H1 (cell line): Measurements from ENCODE around the gene FLG. TPM values are rescaled to one million over a fixed set of nuclear protein-coding genes. Genes with fewer than 3 reads are reported as not detected.

Experiments
- CTCF ChIA-PET: fragments of 300-600 bp; sonication (Branson Sonifier 250); formaldehyde crosslinking; loops from one replicate; lab custom pipeline; 2021; ENCODE audit not compliant: partially characterized antibody; lab: Charles Lee
- POLR2A ChIA-PET: fragments of 300-600 bp; sonication (Branson Sonifier 250); formaldehyde crosslinking; loops from one replicate; lab custom pipeline; 2021; ENCODE audit warnings: inconsistent platforms; ENCODE audit not compliant: partially characterized antibody; lab: Charles Lee
- DNase-seq, 2 experiments: peaks; one replicate each; pipeline versions ENCODE4 v3.0.0 to v3.0.0-alpha.2; 2010 to 2022; ENCODE audit warnings: low spot score in 2 of 2, low read depth in 1 of 2, mixed read lengths in 1 of 2
- FAIRE-seq: peaks from 2 replicates; lab custom pipeline; 2011; peaks lifted over from hg19 to GRCh38; lab: Jason Lieb, UNC
- H2AFZ ChIP-seq: 2 replicates; pipeline ENCODE4 v1.8.1; 2012; ENCODE audit warnings: low read length, inconsistent platforms
- H2AK5ac ChIP-seq: 2 replicates; pipeline ENCODE4 v1.6.1; 2013; ENCODE audit warnings: low read depth, low read length
- H2BK120ac ChIP-seq: replicated peaks from 2 replicates; pipeline ENCODE3; 2013; ENCODE audit warnings: low read depth, low read length, inconsistent platforms
- H2BK12ac ChIP-seq: 2 replicates; pipeline ENCODE4 v1.6.1; 2013; ENCODE audit warnings: low read depth, low read length
- H2BK15ac ChIP-seq: 2 replicates; pipeline ENCODE4 v1.6.1; 2013; ENCODE audit warnings: low read length
- H2BK20ac ChIP-seq: 2 replicates; pipeline ENCODE4 v1.6.1; 2013; ENCODE audit warnings: low read length
- H2BK5ac ChIP-seq: 2 replicates; pipeline ENCODE4 v1.6.1; 2013; ENCODE audit warnings: low read depth, low read length
- H3K14ac ChIP-seq: 2 replicates; pipeline ENCODE4 v1.6.1; 2013; ENCODE audit warnings: inconsistent platforms; ENCODE audit not compliant: insufficient read length
- H3K18ac ChIP-seq: 2 replicates; pipeline ENCODE4 v1.6.1; 2013; ENCODE audit warnings: low read length; ENCODE audit errors: extremely low read depth
- H3K23ac ChIP-seq: 2 replicates; pipeline ENCODE4 v1.6.1; 2013; ENCODE audit warnings: inconsistent platforms; ENCODE audit not compliant: insufficient read length
- H3K23me2 ChIP-seq: 2 replicates; pipeline ENCODE4 v1.6.1; 2013; ENCODE audit warnings: low read depth, low read length
- H3K27ac ChIP-seq: 2 replicates; pipeline ENCODE4 v1.6.1; 2011; ENCODE audit warnings: low read depth, low read length, inconsistent platforms
- H3K27me3 ChIP-seq, 4 experiments: replicated peaks in 1 of 4; 1 replicate in 1 of 4; 2 replicates in 3 of 4; pipeline versions ENCODE4 v1.6.1 to v1.8.1; 2011 to 2013; ENCODE audit warnings: low read length in 3 of 4, mild to moderate bottlenecking in 3 of 4, inconsistent platforms in 2 of 4, mixed read lengths in 2 of 4, moderate library complexity in 1 of 4; ENCODE audit not compliant: control insufficient read depth in 3 of 4, insufficient read depth in 3 of 4; ENCODE audit errors: extremely low read depth in 1 of 4
- H3K36me3 ChIP-seq, 4 experiments: 2 replicates each; pipeline versions ENCODE4 v1.6.1 to v1.8.1; 2011 to 2013; ENCODE audit warnings: mild to moderate bottlenecking in 4 of 4, low read length in 3 of 4, moderate library complexity in 2 of 4, control low read depth in 1 of 4, inconsistent platforms in 1 of 4; ENCODE audit not compliant: insufficient read depth in 4 of 4, control insufficient read depth in 2 of 4
- H3K4ac ChIP-seq: replicated peaks from 2 replicates; pipeline ENCODE3; 2013; ENCODE audit warnings: low read length, low read depth, mixed read lengths, inconsistent platforms; ENCODE audit not compliant: insufficient read length
- H3K4me1 ChIP-seq, 4 experiments: replicated peaks in 1 of 4; 1 replicate in 1 of 4; 2 replicates in 3 of 4; pipeline versions ENCODE4 v1.6.1 to v1.8.1; 2011 to 2013; ENCODE audit warnings: low read length in 3 of 4, inconsistent platforms in 2 of 4, mixed read lengths in 1 of 4; ENCODE audit not compliant: insufficient read depth in 4 of 4, control insufficient read depth in 3 of 4
- H3K4me2 ChIP-seq, 2 experiments: 2 replicates each; pipeline versions ENCODE4 v1.6.1 to v1.8.1; 2011 to 2013; ENCODE audit warnings: low read depth in 2 of 2, low read length in 2 of 2, control low read depth in 1 of 2, inconsistent platforms in 1 of 2, mild to moderate bottlenecking in 1 of 2; ENCODE audit not compliant: insufficient read depth in 1 of 2
- H3K4me3 ChIP-seq, 4 experiments: fragments of 200-600, 300-600 bp in 1 of 4; sonication (generic), shearing (Covaris generic), sonication (Bioruptor Twin) in 1 of 4; 2 replicates each; pipeline versions ENCODE4 v1.5.1 to v1.8.1; 2011 to 2016; ENCODE audit warnings: low read length in 4 of 4, low read depth in 3 of 4, control low read depth in 2 of 4, inconsistent platforms in 2 of 4, mild to moderate bottlenecking in 2 of 4, mixed read lengths in 1 of 4, moderate library complexity in 1 of 4; ENCODE audit not compliant: insufficient read depth in 2 of 4; ENCODE audit errors: extremely low read depth in 1 of 4
- H3K56ac ChIP-seq: replicated peaks from 2 replicates; pipeline ENCODE3; 2013; ENCODE audit warnings: low read depth, mild to moderate bottlenecking, mixed read lengths, low read length, inconsistent platforms; ENCODE audit not compliant: insufficient read length
- H3K79me1 ChIP-seq: 2 replicates; pipeline ENCODE4 v1.6.1; 2013; ENCODE audit warnings: low read depth, low read length, control low read depth
- H3K79me2 ChIP-seq, 2 experiments: 2 replicates each; pipeline versions ENCODE4 v1.6.1 to v1.8.1; 2012 to 2013; ENCODE audit warnings: low read length in 2 of 2, mild to moderate bottlenecking in 2 of 2, inconsistent platforms in 1 of 2; ENCODE audit not compliant: insufficient read depth in 2 of 2, control insufficient read depth in 1 of 2
- H3K9ac ChIP-seq, 4 experiments: replicated peaks in 1 of 4; 1 replicate in 1 of 4; 2 replicates in 3 of 4; pipeline versions ENCODE4 v1.6.1 to v1.8.1; 2011 to 2013; ENCODE audit warnings: low read depth in 3 of 4, low read length in 3 of 4, control low read depth in 2 of 4, mild to moderate bottlenecking in 2 of 4, moderate library complexity in 2 of 4, inconsistent platforms in 1 of 4; ENCODE audit errors: extremely low read depth in 1 of 4
- H3K9me3 ChIP-seq, 2 experiments: 2 replicates each; pipeline versions ENCODE4 v1.6.1 to v1.8.1; 2012 to 2013; ENCODE audit warnings: mild to moderate bottlenecking in 2 of 2, moderate library complexity in 2 of 2, control low read depth in 1 of 2, inconsistent platforms in 1 of 2, low read depth in 1 of 2, low read length in 1 of 2, mixed read lengths in 1 of 2; ENCODE audit not compliant: insufficient read depth in 2 of 2
- H4K20me1 ChIP-seq, 2 experiments: replicated peaks in 1 of 2; 2 replicates each; pipeline versions ENCODE3 to v1.8.1; 2011 to 2013; ENCODE audit warnings: inconsistent platforms in 2 of 2, low read length in 2 of 2, mild to moderate bottlenecking in 1 of 2; ENCODE audit not compliant: insufficient read depth in 2 of 2, control insufficient read depth in 1 of 2
- H4K5ac ChIP-seq: 2 replicates; pipeline ENCODE4 v1.6.1; 2013; ENCODE audit warnings: low read length, low read depth, mixed read lengths, inconsistent platforms; ENCODE audit not compliant: insufficient read length
- H4K8ac ChIP-seq: 2 replicates; pipeline ENCODE4 v1.8.0; 2013; ENCODE audit warnings: mild to moderate bottlenecking, moderate library complexity, low read length, inconsistent platforms; ENCODE audit not compliant: insufficient read depth; ENCODE audit errors: extremely low read depth
- H4K91ac ChIP-seq: replicated peaks from 2 replicates; pipeline ENCODE3; 2013; ENCODE audit warnings: low read length, mixed read lengths, inconsistent platforms; ENCODE audit not compliant: insufficient read length
- ATF3 ChIP-seq: IDR thresholded peaks from 2 replicates; pipeline ENCODE4 v1.6.1; 2011; ENCODE audit warnings: low read depth, mild to moderate bottlenecking, low read length; ENCODE audit not compliant: insufficient read depth
- FOSL1 ChIP-seq: IDR thresholded peaks from 2 replicates; pipeline ENCODE4 v1.6.1; 2011; ENCODE audit warnings: mild to moderate bottlenecking, low read depth, low read length, moderate library complexity; ENCODE audit not compliant: insufficient read depth
- KDM4A ChIP-seq: IDR thresholded peaks from one replicate; pipeline ENCODE4 v1.7.1; 2012; ENCODE audit warnings: low read depth, mild to moderate bottlenecking, moderate library complexity, low read length, inconsistent platforms; ENCODE audit not compliant: severe bottlenecking
- NANOG ChIP-seq: IDR thresholded peaks from 2 replicates; pipeline ENCODE4 v1.6.1; 2011; ENCODE audit warnings: low read length, low read depth, mild to moderate bottlenecking, inconsistent platforms; ENCODE audit not compliant: insufficient read depth, poor library complexity, severe bottlenecking
- POU5F1 ChIP-seq: IDR thresholded peaks from 2 replicates; pipeline ENCODE4 v1.6.1; 2011; ENCODE audit warnings: low read depth, mild to moderate bottlenecking, low read length, moderate library complexity
- RFX5 ChIP-seq: IDR thresholded peaks from 2 replicates; pipeline ENCODE4 v1.6.1; 2011; ENCODE audit warnings: low read depth, low read length, improper control_type of control experiment, borderline replicate concordance
- WGBS, 2 experiments: shearing (Covaris generic) in 1 of 2; methylation state at CpG; one replicate each; pipeline versions ENCODE4 v1.1.6 to v1.1.7; 2013 to 2015; ENCODE audit warnings: low lambda C conversion rate in 2 of 2, mixed read lengths in 2 of 2, inconsistent platforms in 1 of 2, low coverage in 1 of 2, missing lambda C conversion rate in 1 of 2; ENCODE audit not compliant: insufficient replicate concordance in 2 of 2, insufficient coverage in 1 of 2, insufficient read length in 1 of 2; ENCODE audit errors: extremely low coverage in 1 of 2, missing lambda C conversion rate in 1 of 2; 5-methylcytosine and 5-hydroxymethylcytosine counted together
- long read RNA-seq, 2 experiments: library from RNA in 1 of 2; library from capped mRNA in 1 of 2; stranded (forward); transcript quantifications; one replicate each; pipeline ENCODE4 v2.0.0, GENCODE V29; 2021; ENCODE audit warnings: inconsistent platforms in 1 of 2
- polyA minus RNA-seq, 3 experiments: library from RNA; depleted of rRNA, polyadenylated mRNA; stranded (reverse); fragments of >200 nt; gene quantifications; 1 replicate in 2 of 3; 2 replicates in 1 of 3; pipeline ENCODE4 v1.2.3, GENCODE V29; 2011
- polyA plus RNA-seq, 7 experiments: library from polyadenylated mRNA; depleted of rRNA in 3 of 7; stranded (reverse) in 5 of 7; unstranded in 2 of 7; fragments of >200 nt in 5 of 7; fragments of 200-250 nt in 2 of 7; gene quantifications; 1 replicate in 5 of 7; 2 replicates in 1 of 7; 4 replicates in 1 of 7; pipeline versions ENCODE4 v1.2.1 to v1.2.3, GENCODE V29; 2011 to 2013; ENCODE audit warnings: missing spikeins in 2 of 7, mixed read lengths in 2 of 7
- total RNA-seq: library from RNA; stranded (reverse); fragmentation: NEBNext Ultra II Directional; extraction: Animal tissue kit (Norgen Biotek cat#: 25700); gene quantifications from 2 replicates; pipeline ENCODE4 v1.2.1, GENCODE V29; 2021

The FLG gene
- total RNA-seq (not detected in 2 replicates), polyA plus RNA-seq (2011; rRNA removed) (not detected in 2 replicates), polyA minus RNA-seq (2011; rRNA and poly(A)+ RNA removed) (not detected in 2 replicates)
- not detected for polyA plus RNA-seq (2011; cell fraction: cytosol; rRNA removed)
- not detected for polyA plus RNA-seq (2011; cell fraction: nucleus; rRNA removed)
- polyA plus RNA-seq (2012, experiment 1 of 2): not detected in 4 replicates
- not detected for polyA plus RNA-seq (2012, experiment 2 of 2)
- polyA plus RNA-seq (2013, experiment 1 of 2): not detected
- not detected for polyA plus RNA-seq (2013, experiment 2 of 2)
- polyA minus RNA-seq (2011; cell fraction: cytosol; rRNA and poly(A)+ RNA removed): not detected
- polyA minus RNA-seq (2011; cell fraction: nucleus; rRNA and poly(A)+ RNA removed): not detected
- long read RNA-seq, experiment 1: 0 reads
- long read RNA-seq, experiment 2: 0 reads

GRCh38 chr1:152325111-152325510, at the start of gene FLG:
FLG (minus strand) TSS chr1:152325239; CDS start chr1:152315456, 9,783 bp downstream.
- Histone ChIP-seq H3K23ac (no peak within 1 kb of the TSS), H2BK120ac (no peak within 1 kb of the TSS), H3K79me1 (no peaks in the 10 kb centered on the region), H3K9me3 (peaks cover 56 to 58% of the 10 kb centered on the region in 2 experiments), H3K9ac (no peak within 1 kb of the TSS), H3K56ac (no peak within 1 kb of the TSS), H4K5ac (no peak within 1 kb of the TSS), H3K4ac (no peak within 1 kb of the TSS), H3K23me2 (no peaks in the 10 kb centered on the region; the same call in 1 of the 2 replicates), H2BK20ac (no peak within 1 kb of the TSS), H2BK5ac (no peak within 1 kb of the TSS), H4K20me1 (no peaks in the 10 kb centered on the region), H3K36me3 (no peaks in the 10 kb centered on the region), H3K79me2 (no peaks in the 10 kb centered on the region), H3K4me2 (no peak within 1 kb of the TSS), H3K27ac (no peak within 1 kb of the TSS), H4K8ac (no peak within 1 kb of the TSS), H2BK15ac (no peak within 1 kb of the TSS), H2AK5ac (no peak within 1 kb of the TSS), H3K27me3 (no peaks in the 10 kb centered on the region), H3K18ac (no peak within 1 kb of the TSS), H4K91ac (no peak within 1 kb of the TSS), H2AFZ (no peak within 1 kb of the TSS), H3K4me1 (no peaks in the 10 kb centered on the region), H2BK12ac (no peak within 1 kb of the TSS), H3K14ac (no peak within 1 kb of the TSS), H3K4me3 (no peak within 1 kb of the TSS)
- CTCF ChIA-PET: no interaction called here
- DNase-seq (no peak), FAIRE-seq (no peak)
- 73% methylated on average over 1 of the region's 1 CpG; no CpG with 5 or more reads in 1 of the 2 experiments for WGBS, 2 experiments
- POLR2A ChIA-PET: no interaction called here
- TF ChIP-seq RFX5: no peak
- TF ChIP-seq KDM4A: no peak
- no peak for TF ChIP-seq NANOG
- TF ChIP-seq FOSL1: no peak
- no peak for TF ChIP-seq POU5F1
- TF ChIP-seq ATF3: no peak
